Liver (tissue), 9 donors: Measurements from ENCODE around the gene TRPM2. TPM values are rescaled to one million over a fixed set of nuclear protein-coding genes. Genes with fewer than 3 reads are reported as not detected.

Experiments used
- DNase-seq: peaks from one replicate; pipeline ENCODE4 v3.0.0-alpha.2; 2017; ENCODE audit warnings: low spot score
- H3K27ac ChIP-seq, 2 donors: one replicate each; pipeline ENCODE4 v1.7.0; 2013; ENCODE audit warnings: inconsistent platforms in 2 of 2, low read length in 2 of 2, control low read depth in 1 of 2, low read depth in 1 of 2, mild to moderate bottlenecking in 1 of 2
- H3K27me3 ChIP-seq, 4 donors: one replicate each; pipeline versions ENCODE4 v1.6.1 to v1.7.0; 2013; ENCODE audit warnings: low read length in 3 of 4, inconsistent platforms in 1 of 4, mild to moderate bottlenecking in 1 of 4, moderate library complexity in 1 of 4; ENCODE audit not compliant: control insufficient read depth in 4 of 4, insufficient read depth in 4 of 4
- H3K36me3 ChIP-seq, 4 donors: one replicate each; pipeline versions ENCODE4 v1.6.1 to v1.7.0; 2013; ENCODE audit warnings: low read length in 3 of 4, mild to moderate bottlenecking in 3 of 4, low read depth in 1 of 4, moderate library complexity in 1 of 4; ENCODE audit not compliant: control insufficient read depth in 4 of 4, insufficient read depth in 3 of 4
- H3K4me1 ChIP-seq, 4 donors: one replicate each; pipeline versions ENCODE4 v1.6.1 to v1.7.0; 2013; ENCODE audit warnings: low read length in 3 of 4, mild to moderate bottlenecking in 3 of 4, moderate library complexity in 1 of 4; ENCODE audit not compliant: control insufficient read depth in 4 of 4, insufficient read depth in 4 of 4
- H3K4me3 ChIP-seq, 3 donors: one replicate each; pipeline versions ENCODE4 v1.6.1 to v1.7.0; 2013; ENCODE audit warnings: low read length in 3 of 3, control low read depth in 1 of 3, low read depth in 1 of 3, mild to moderate bottlenecking in 1 of 3
- H3K9ac ChIP-seq, 2 donors: one replicate each; pipeline ENCODE4 v1.7.0; 2013; ENCODE audit warnings: low read length in 2 of 2, mild to moderate bottlenecking in 2 of 2, moderate library complexity in 2 of 2, control low read depth in 1 of 2, low read depth in 1 of 2
- H3K9me3 ChIP-seq, 4 donors: one replicate each; pipeline versions ENCODE4 v1.6.1 to v1.7.0; 2013; ENCODE audit warnings: low read length in 3 of 4; ENCODE audit not compliant: control insufficient read depth in 4 of 4
- FOXA1 ChIP-seq: IDR thresholded peaks from 2 replicates; pipeline ENCODE4 v1.6.1; 2016; ENCODE audit warnings: antibody characterized with exemption
- FOXA2 ChIP-seq: IDR thresholded peaks from 2 replicates; pipeline ENCODE4 v1.6.1; 2016; ENCODE audit warnings: antibody characterized with exemption
- HNF4A ChIP-seq, 2 donors: conservative IDR thresholded peaks; 2 replicates each; pipeline ENCODE4 v1.6.1; 2016; ENCODE audit warnings: antibody characterized with exemption in 2 of 2, mild to moderate bottlenecking in 2 of 2
- HNF4G ChIP-seq: IDR thresholded peaks from 2 replicates; pipeline ENCODE4 v1.6.1; 2016; ENCODE audit warnings: antibody characterized with exemption
- NR2F2 ChIP-seq: IDR thresholded peaks from 2 replicates; pipeline ENCODE4 v1.6.1; 2016; ENCODE audit warnings: antibody characterized with exemption
- RAD21 ChIP-seq, 2 donors: IDR thresholded peaks; 2 replicates each; pipeline ENCODE4 v1.6.1; 2016; ENCODE audit warnings: antibody characterized with exemption in 2 of 2, mild to moderate bottlenecking in 2 of 2
- RXRA ChIP-seq, 2 donors: IDR thresholded peaks; 2 replicates each; pipeline ENCODE4 v1.6.1; 2017 to 2018; ENCODE audit warnings: antibody characterized with exemption in 2 of 2, mild to moderate bottlenecking in 1 of 2
- SP1 ChIP-seq: IDR thresholded peaks from 2 replicates; pipeline ENCODE4 v1.6.1; 2018; ENCODE audit warnings: antibody characterized with exemption, mild to moderate bottlenecking
- TAF1 ChIP-seq: conservative IDR thresholded peaks from 2 replicates; pipeline ENCODE4 v1.6.1; 2016; ENCODE audit warnings: antibody characterized with exemption, mild to moderate bottlenecking
- YY1 ChIP-seq: IDR thresholded peaks from 2 replicates; pipeline ENCODE4 v1.6.1; 2016; ENCODE audit warnings: antibody characterized with exemption, mild to moderate bottlenecking
- WGBS: extraction: QIAGEN DNeasy Blood & Tissue Kit; methylation state at CpG from one replicate; pipeline ENCODE4 v1.1.7; 2013; 5-methylcytosine and 5-hydroxymethylcytosine counted together
- polyA plus RNA-seq, 2 donors: library from polyadenylated mRNA; stranded (reverse) in 1 of 2; unstranded in 1 of 2; fragments of 200-250 nt in 1 of 2; fragments of >200 nt in 1 of 2; fragmentation: Nextera tagmentation in 1 of 2; extraction: Ambion mirVana in 1 of 2; gene quantifications; one replicate each; pipeline versions ENCODE4 v1.2.1 to v1.2.3, GENCODE V29; 2013 to 2015
- total RNA-seq, 2 donors: library from RNA; depleted of rRNA; stranded (reverse); fragments of >200 nt; gene quantifications; one replicate each; pipeline ENCODE4 v1.2.3, GENCODE V29; 2014
- TF ChIP-seq, protein P1 (sequence below): IDR thresholded peaks from 2 replicates; pipeline ENCODE4 v1.6.1; 2016; ENCODE audit warnings: antibody characterized with exemption, mild to moderate bottlenecking
- TF ChIP-seq, protein P2 (sequence below): IDR thresholded peaks from 2 replicates; pipeline ENCODE4 v1.6.1; 2016; ENCODE audit warnings: antibody characterized with exemption
- TF ChIP-seq, protein P3 (sequence below): IDR thresholded peaks from 2 replicates; pipeline ENCODE4 v1.6.1; 2016; ENCODE audit warnings: antibody characterized with exemption
- TF ChIP-seq, protein P4 (sequence below): fragments of 150-350 bp; IDR thresholded peaks from 2 replicates; pipeline ENCODE4 v1.5.1; 2017; ENCODE audit warnings: improper control_type of control experiment, low read depth, low read length; ENCODE audit not compliant: missing input control
- TF ChIP-seq, protein P5 (sequence below): IDR thresholded peaks from 2 replicates; pipeline ENCODE4 v1.6.1; 2016; ENCODE audit warnings: antibody characterized with exemption
- donor health status: healthy.
- donor health status: healthy.
- donor health status: healthy.
- donor health status: healthy.
- donor health status: healthy.

Gene TRPM2
- total and polyA plus RNA-seq, 4 donors = 0.43 to 1.3 (median 0.63) TPM

DNA sequence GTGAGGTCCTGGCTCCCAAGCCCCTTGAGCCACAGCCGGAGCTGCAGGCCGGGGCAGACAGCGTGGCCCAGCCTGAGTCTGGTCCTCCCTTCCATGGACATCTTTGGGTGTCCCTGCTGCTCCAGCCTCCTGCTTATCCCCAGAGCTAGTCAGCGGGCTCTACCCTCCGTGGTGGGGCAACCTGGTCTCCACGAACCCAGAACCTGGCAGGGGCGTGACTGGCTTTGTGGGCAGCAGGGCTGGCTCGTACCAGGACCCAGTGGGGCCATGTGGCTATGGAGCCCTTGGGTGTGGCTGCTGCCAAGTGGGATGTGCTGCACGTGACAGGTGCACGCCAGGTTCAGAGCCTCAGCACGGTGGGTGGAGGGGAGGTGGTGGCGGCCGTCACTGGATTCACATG lies 32.6 kb upstream of the TRPM2 start:
- no peaks in the 10 kb centered on the region for H3K4me1 ChIP-seq
- DNase-seq = no peak

More for the DNA sequence above, 32.6 kb upstream of the TRPM2 start:
- no peaks in the 10 kb centered on the region for H3K9me3 ChIP-seq
- 96% methylated on average over 13 of the region's 13 CpGs for WGBS
- no peak overlapping the region for H3K9ac ChIP-seq
- H3K4me3 ChIP-seq = no peak overlapping the region
- TF ChIP-seq YY1 (no peak), SP1 (no peak), TAF1 (no peak), FOXA2 (no peak), RAD21 (IDR thresholded peaks at IDR 0.05) (no peak), HNF4G (no peak), NR2F2 (no peak), FOXA1 (no peak), HNF4A (conservative IDR thresholded peaks at IDR 0.05) (no peak), RXRA (IDR thresholded peaks at IDR 0.05) (no peak)
- TF ChIP-seq, protein P1, sequence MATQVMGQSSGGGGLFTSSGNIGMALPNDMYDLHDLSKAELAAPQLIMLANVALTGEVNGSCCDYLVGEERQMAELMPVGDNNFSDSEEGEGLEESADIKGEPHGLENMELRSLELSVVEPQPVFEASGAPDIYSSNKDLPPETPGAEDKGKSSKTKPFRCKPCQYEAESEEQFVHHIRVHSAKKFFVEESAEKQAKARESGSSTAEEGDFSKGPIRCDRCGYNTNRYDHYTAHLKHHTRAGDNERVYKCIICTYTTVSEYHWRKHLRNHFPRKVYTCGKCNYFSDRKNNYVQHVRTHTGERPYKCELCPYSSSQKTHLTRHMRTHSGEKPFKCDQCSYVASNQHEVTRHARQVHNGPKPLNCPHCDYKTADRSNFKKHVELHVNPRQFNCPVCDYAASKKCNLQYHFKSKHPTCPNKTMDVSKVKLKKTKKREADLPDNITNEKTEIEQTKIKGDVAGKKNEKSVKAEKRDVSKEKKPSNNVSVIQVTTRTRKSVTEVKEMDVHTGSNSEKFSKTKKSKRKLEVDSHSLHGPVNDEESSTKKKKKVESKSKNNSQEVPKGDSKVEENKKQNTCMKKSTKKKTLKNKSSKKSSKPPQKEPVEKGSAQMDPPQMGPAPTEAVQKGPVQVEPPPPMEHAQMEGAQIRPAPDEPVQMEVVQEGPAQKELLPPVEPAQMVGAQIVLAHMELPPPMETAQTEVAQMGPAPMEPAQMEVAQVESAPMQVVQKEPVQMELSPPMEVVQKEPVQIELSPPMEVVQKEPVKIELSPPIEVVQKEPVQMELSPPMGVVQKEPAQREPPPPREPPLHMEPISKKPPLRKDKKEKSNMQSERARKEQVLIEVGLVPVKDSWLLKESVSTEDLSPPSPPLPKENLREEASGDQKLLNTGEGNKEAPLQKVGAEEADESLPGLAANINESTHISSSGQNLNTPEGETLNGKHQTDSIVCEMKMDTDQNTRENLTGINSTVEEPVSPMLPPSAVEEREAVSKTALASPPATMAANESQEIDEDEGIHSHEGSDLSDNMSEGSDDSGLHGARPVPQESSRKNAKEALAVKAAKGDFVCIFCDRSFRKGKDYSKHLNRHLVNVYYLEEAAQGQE = no peak
- TF ChIP-seq, protein P2, sequence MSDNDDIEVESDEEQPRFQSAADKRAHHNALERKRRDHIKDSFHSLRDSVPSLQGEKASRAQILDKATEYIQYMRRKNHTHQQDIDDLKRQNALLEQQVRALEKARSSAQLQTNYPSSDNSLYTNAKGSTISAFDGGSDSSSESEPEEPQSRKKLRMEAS = no peak
- TF ChIP-seq, protein P3, sequence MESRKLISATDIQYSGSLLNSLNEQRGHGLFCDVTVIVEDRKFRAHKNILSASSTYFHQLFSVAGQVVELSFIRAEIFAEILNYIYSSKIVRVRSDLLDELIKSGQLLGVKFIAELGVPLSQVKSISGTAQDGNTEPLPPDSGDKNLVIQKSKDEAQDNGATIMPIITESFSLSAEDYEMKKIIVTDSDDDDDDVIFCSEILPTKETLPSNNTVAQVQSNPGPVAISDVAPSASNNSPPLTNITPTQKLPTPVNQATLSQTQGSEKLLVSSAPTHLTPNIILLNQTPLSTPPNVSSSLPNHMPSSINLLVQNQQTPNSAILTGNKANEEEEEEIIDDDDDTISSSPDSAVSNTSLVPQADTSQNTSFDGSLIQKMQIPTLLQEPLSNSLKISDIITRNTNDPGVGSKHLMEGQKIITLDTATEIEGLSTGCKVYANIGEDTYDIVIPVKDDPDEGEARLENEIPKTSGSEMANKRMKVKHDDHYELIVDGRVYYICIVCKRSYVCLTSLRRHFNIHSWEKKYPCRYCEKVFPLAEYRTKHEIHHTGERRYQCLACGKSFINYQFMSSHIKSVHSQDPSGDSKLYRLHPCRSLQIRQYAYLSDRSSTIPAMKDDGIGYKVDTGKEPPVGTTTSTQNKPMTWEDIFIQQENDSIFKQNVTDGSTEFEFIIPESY = no peak
- TF ChIP-seq, protein P4, sequence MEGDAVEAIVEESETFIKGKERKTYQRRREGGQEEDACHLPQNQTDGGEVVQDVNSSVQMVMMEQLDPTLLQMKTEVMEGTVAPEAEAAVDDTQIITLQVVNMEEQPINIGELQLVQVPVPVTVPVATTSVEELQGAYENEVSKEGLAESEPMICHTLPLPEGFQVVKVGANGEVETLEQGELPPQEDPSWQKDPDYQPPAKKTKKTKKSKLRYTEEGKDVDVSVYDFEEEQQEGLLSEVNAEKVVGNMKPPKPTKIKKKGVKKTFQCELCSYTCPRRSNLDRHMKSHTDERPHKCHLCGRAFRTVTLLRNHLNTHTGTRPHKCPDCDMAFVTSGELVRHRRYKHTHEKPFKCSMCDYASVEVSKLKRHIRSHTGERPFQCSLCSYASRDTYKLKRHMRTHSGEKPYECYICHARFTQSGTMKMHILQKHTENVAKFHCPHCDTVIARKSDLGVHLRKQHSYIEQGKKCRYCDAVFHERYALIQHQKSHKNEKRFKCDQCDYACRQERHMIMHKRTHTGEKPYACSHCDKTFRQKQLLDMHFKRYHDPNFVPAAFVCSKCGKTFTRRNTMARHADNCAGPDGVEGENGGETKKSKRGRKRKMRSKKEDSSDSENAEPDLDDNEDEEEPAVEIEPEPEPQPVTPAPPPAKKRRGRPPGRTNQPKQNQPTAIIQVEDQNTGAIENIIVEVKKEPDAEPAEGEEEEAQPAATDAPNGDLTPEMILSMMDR = no peak
- TF ChIP-seq, protein P5, sequence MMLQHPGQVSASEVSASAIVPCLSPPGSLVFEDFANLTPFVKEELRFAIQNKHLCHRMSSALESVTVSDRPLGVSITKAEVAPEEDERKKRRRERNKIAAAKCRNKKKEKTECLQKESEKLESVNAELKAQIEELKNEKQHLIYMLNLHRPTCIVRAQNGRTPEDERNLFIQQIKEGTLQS = no peak
- no peaks in the 10 kb centered on the region for H3K27me3 ChIP-seq
- H3K36me3 ChIP-seq = peaks cover 2 to 73% (median 28%) of the 10 kb centered on the region in 4 donors
- H3K27ac ChIP-seq = no peak overlapping the region
